Occipital lobe (tissue), 2 donors: ENCODE results near the gene NOS1. TPM values are rescaled to one million over a fixed set of nuclear protein-coding genes. Genes with fewer than 3 reads are reported as not detected.
"Not testable (repeated sequence)": the region's sequence is repeated elsewhere in the genome, so short reads cannot be mapped to it uniquely, and the experiment has no call there.

Experiments
- DNase-seq: peaks from one replicate; lab custom pipeline; 2025; lab: John Stamatoyannopoulos, UW
- total RNA-seq: library from RNA; depleted of rRNA; stranded (reverse); fragments of >200 nt; gene quantifications from one replicate; pipeline ENCODE4 v1.2.3, GENCODE V29; 2014

Gene NOS1
- total RNA-seq, 1 donor from 2014 or later = 1.2 TPM

- no peak for DNase-seq
These were observed 151.8 kb downstream of the NOS1 start for GRCh38 chr12:117209626-117210025.

DNA sequence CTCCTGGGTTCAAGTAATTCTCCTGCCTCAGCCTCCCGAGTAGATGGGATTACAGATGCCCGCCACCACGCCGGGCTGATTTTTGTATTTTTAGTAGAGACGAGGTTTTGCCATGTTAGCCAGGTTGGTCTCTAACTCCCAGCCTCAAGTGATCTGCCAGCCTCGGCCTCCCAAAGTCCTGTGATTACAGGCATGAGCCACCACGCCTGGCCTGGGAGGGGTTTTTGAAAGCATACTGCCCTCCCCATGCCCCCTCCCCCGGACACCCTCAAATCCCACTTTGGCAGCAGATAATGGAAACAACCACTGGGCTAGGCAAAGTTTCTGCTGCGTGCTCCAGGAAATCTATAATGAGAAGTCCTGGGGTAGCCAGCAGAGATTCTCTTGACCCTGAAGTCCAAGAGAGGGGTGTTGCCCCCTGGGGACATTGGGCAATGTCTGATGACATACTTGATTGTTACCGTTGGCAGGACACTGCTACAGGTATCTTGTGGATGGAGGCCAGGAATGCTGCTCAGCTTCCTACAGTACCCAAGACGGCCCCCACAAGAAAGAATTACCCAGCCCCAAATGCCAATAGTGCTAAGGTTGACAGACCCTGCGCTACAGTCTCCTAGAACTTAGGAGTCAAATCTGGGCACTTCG, 152.5 kb downstream of the NOS1 start:
- no peak for DNase-seq

DNA sequence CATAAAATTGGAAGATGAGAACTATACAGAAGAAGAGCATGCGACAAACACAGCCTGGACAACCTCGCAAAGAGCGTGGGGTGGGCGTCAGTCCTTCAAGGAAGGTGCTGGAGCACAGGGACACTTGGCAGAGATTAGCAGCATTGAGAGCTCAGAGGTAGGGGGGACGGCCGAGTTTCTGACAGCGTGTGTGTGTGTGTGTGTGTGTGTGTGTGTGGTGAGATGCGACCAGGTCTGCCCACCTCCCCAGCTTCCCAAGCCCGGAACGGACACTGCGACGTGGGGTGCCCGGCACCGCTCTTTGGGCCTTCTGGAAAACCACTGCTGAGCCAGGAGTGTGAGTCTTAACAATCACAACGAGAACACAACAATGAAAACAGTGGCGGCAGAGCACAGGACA, 153.2 kb downstream of the NOS1 start:
- DNase-seq = no peak

GRCh38 chr12:117207675-117208074, 153.8 kb downstream of the NOS1 start:
- DNase-seq = no peak

- no peak for DNase-seq
These were observed 158.9 kb downstream of the NOS1 start for GRCh38 chr12:117202556-117202955.

GRCh38 chr12:117202033-117202432, 159.4 kb downstream of the NOS1 start:
- DNase-seq = no peak

- not testable (repeated sequence) for DNase-seq
These were observed 161.3 kb downstream of the NOS1 start for GRCh38 chr12:117199956-117200744.

GRCh38 chr12:117196334-117196733, 165.1 kb downstream of the NOS1 start:
- not testable (repeated sequence) for DNase-seq

GRCh38 chr12:117195027-117195426, 166.4 kb downstream of the NOS1 start:
- DNase-seq = not testable (repeated sequence)

DNA sequence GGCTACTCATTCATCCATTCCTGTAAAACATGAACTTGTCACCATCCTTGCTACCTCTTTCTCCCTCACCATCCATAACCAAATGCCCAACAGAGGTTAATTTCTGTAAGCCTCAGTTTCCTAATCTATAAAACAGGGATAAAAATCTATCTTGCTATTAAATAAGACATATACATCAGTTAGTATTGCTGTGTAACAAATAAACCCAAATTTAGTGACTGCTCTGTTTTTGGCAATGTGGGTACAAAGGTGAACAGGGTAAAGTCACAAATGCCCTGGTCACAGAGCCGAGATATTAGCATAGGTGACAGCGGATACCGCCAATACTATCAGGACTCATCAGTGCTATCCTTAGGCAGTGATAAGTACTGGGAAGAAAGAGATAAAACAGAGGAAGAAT, 167.5 kb downstream of the NOS1 start:
- no peak for DNase-seq

- DNase-seq = not testable (repeated sequence)
These were observed 168.8 kb downstream of the NOS1 start for GRCh38 chr12:117192581-117192980.

GRCh38 chr12:117192057-117192456, 169.4 kb downstream of the NOS1 start:
- DNase-seq = no peak

DNA sequence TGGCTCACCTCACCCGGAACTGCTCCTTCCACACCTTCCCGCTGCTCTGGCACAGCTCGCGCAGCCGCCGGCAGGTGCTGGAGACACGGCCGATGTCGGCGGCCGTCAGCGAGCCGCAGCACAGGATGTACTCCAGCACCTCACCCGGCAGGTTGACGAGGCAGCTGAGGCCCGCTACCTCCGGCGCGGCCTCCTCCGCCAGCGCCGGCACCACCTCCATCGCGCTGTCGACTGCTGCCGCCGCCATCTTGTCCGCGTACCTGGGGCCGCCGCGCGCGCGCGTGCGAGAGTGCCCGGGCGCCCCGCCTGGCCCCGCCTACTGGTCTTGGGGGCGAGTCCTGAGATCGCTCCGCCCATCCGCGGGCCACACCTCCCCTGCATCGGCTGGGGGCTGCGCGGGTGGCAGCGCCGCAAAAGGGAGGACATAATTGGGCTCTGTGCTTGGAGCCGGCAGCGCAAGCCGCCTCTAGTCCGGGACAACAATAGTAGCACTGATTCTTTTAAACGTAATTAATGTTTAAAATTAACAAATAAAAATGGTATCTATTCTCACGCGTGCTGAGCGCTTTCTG, 171.1 kb downstream of the NOS1 start, which contains the start of gene FBXO21:
FBXO21 (minus strand) TSS at position 261 of the 572 bp plus-strand sequence; CDS start at position 247, 14 bp downstream.
- peak; percentile 91 for DNase-seq

GRCh38 chr12:117189725-117190209, 171.7 kb downstream of the NOS1 start:
- no peak for DNase-seq

- peak; percentile 67 for DNase-seq
These were observed 172.3 kb downstream of the NOS1 start for GRCh38 chr12:117188961-117189724.

- DNase-seq = no peak
These were observed 173.2 kb downstream of the NOS1 start for GRCh38 chr12:117188121-117188665.

DNA sequence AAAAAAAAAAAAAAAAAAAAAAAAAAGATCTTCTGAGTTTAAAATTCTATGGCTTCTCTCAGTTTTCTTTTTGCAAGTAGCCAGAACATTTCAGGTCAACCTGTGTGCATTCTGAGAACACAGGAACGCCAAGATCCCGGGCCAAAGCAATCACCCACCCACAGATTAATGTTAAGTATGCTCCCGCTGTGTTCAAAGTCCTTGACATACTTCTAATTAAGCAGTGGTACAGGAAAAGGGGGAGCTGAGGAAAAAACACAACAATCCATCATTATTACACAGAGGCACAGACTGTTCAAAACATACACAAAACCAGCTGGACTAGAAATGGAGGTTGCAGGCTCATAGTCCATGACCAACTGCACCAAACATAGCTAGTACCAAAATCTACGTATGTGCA, 174.0 kb downstream of the NOS1 start:
- DNase-seq = no peak

GRCh38 chr12:117182866-117183265, 178.6 kb downstream of the NOS1 start:
- DNase-seq = no peak

GRCh38 chr12:117181468-117181843, 180.0 kb downstream of the NOS1 start:
- not testable (repeated sequence) for DNase-seq

DNA sequence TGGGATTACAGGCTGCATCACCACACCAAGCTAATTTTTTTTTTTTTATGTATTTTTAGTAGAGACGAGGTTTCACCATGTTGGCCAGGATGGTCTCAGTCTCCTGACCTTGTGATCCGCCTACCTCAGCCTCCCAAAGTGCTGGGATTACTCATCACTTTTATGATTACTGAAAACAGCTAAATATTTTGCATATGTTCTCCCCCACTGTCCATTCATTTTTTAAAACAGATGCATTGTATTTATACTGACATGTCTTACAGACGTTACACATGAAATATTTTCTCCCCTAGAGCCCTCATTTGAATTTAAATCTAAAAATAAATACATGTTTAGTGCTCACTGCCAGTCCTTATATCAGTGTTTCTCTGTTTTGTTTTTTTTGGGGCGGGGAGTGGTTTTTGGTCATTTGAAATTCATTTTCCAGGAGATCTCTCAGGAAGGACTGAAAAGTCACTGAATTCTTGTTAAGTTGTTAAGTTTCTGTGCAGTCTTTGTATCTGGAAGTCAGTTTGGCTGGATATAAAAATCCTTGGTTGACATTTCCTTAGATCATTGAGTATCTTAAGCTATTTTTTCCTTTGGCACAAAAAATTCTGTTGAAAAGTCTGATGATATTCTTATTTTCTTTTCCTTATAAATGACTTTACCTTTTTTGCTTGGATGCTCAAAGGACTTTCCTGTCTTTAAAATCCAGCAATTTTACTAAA, 180.5 kb downstream of the NOS1 start:
- no peak for DNase-seq

DNA sequence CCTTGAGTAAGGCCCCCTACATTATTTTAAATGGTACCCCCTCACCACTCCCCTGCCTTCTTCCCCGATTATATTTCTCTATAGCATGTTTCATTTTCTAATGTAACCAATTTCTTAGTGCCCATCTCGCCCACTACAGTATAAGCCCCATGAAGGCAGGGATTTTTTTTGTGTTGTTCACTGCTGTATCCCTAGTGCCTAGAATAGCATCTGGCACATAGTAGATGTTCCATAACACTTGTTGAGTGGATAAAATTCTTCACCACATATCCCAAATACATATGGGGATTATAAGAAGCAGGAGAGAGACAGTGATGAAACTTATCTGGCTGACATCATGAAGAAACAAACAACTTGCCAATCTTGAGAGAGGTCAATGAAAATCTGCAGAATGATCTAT, 182.7 kb downstream of the NOS1 start:
- no peak for DNase-seq
